T-cell (primary cell): ENCODE results near the gene PPIL6. TPM values are rescaled to one million over a fixed set of nuclear protein-coding genes. Genes with fewer than 3 reads are reported as not detected.

Source experiments
- ATAC-seq, 4 experiments: fragments of 200-7000 bp in 3 of 4; fragments of 150-1000 bp in 1 of 4; cut with Tn5 transposase; replicated peaks in 1 of 4; 1 replicate in 3 of 4; 2 replicates in 1 of 4; pipeline ENCODE4 v1.10.0; 2021; ENCODE audit warnings: moderate library complexity in 3 of 4, mild to moderate bottlenecking in 2 of 4, moderate number of reproducible peaks in 1 of 4
- CTCF ChIA-PET, 2 donors: fragments of 300-600 bp; sonication (Branson Sonifier 250); formaldehyde crosslinking; loops; one replicate each; lab custom pipeline; 2022; ENCODE audit warnings: antibody characterized with exemption in 2 of 2; lab: Charles Lee
- POLR2A ChIA-PET, 2 donors: fragments of 300-600 bp; sonication (Branson Sonifier 250); formaldehyde crosslinking; loops; one replicate each; lab custom pipeline; 2022; ENCODE audit warnings: antibody characterized with exemption in 2 of 2; lab: Charles Lee
- DNase-seq, 35 experiments: peaks; one replicate each; pipeline versions ENCODE4 v3.0.0 to v3.0.0-alpha.2; 2013 to 2023
- H3K27ac ChIP-seq: one replicate; pipeline ENCODE4 v1.5.1; 2013; ENCODE audit warnings: low read length
- H3K27me3 ChIP-seq, 2 experiments: replicated peaks in 1 of 2; 1 replicate in 1 of 2; 2 replicates in 1 of 2; pipeline versions ENCODE4 v1.6.1 to v1.7.0; 2013; ENCODE audit warnings: low read length in 1 of 2, mixed read lengths in 1 of 2; ENCODE audit not compliant: control insufficient read depth in 2 of 2, insufficient read depth in 2 of 2; ENCODE audit errors: extremely low read depth in 1 of 2
- H3K36me3 ChIP-seq, 2 donors: 1 replicate in 1 of 2; 2 replicates in 1 of 2; pipeline versions ENCODE4 v1.6.1 to v1.7.0; 2013; ENCODE audit warnings: low read length in 1 of 2; ENCODE audit not compliant: control insufficient read depth in 2 of 2, insufficient read depth in 1 of 2; ENCODE audit errors: extremely low read depth in 1 of 2
- H3K4me1 ChIP-seq, 2 experiments: 1 replicate in 1 of 2; 2 replicates in 1 of 2; pipeline versions ENCODE4 v1.6.1 to v1.7.0; 2013; ENCODE audit warnings: low read length in 2 of 2, mixed read lengths in 1 of 2; ENCODE audit not compliant: insufficient read depth in 2 of 2, control insufficient read depth in 1 of 2; ENCODE audit errors: extremely low read depth in 1 of 2
- H3K4me3 ChIP-seq, 2 donors: 1 replicate in 1 of 2; 2 replicates in 1 of 2; pipeline versions ENCODE4 v1.5.1 to v1.7.0; 2013; ENCODE audit warnings: mild to moderate bottlenecking in 2 of 2, low read length in 1 of 2, moderate library complexity in 1 of 2; ENCODE audit not compliant: control insufficient read depth in 1 of 2; ENCODE audit errors: extremely low read depth in 1 of 2
- H3K9me3 ChIP-seq: 2 replicates; pipeline ENCODE4 v1.7.0; 2013
- H3K27ac Mint-ChIP-seq, 2 donors: one replicate each; pipeline ENCODE4 v1.8.0; 2020 to 2021; ENCODE audit warnings: mild to moderate bottlenecking in 2 of 2, mixed read lengths in 2 of 2
- H3K27me3 Mint-ChIP-seq, 2 donors: one replicate each; pipeline ENCODE4 v1.8.0; 2021 to 2022; ENCODE audit warnings: mixed read lengths in 2 of 2
- H3K36me3 Mint-ChIP-seq: one replicate; pipeline ENCODE4 v1.8.0; 2021; ENCODE audit warnings: mixed read lengths
- H3K4me1 Mint-ChIP-seq, 3 donors: one replicate each; pipeline ENCODE4 v1.8.0; 2020 to 2022; ENCODE audit warnings: mixed read lengths in 3 of 3, mild to moderate bottlenecking in 1 of 3
- H3K4me3 Mint-ChIP-seq, 3 donors: one replicate each; pipeline ENCODE4 v1.8.0; 2020 to 2022; ENCODE audit warnings: mild to moderate bottlenecking in 3 of 3, mixed read lengths in 3 of 3, moderate library complexity in 3 of 3
- H3K9me3 Mint-ChIP-seq, 3 donors: one replicate each; pipeline ENCODE4 v1.8.0; 2020 to 2022; ENCODE audit warnings: mixed read lengths in 3 of 3
- WGBS: methylation state at CpG from one replicate; pipeline ENCODE4 v1.1.5; 2013; ENCODE audit warnings: missing lambda C conversion rate; ENCODE audit not compliant: insufficient coverage; 5-methylcytosine and 5-hydroxymethylcytosine counted together
- total RNA-seq, 35 experiments: library from RNA in 6 of 35; stranded (reverse) in 6 of 35; fragments of 120-200 nt in 1 of 35; gene quantifications; one replicate each; pipeline versions ENCODE4 v1.2.1 to v1.2.4 and lab custom pipeline; 2013 to 2026

PPIL6 gene
- total RNA-seq, 5 donors from 2014 or later (not counting 1 experiment from before 2014, with no cell fraction given) = 0.07 to 1.5 (median 0.38) TPM

DNA sequence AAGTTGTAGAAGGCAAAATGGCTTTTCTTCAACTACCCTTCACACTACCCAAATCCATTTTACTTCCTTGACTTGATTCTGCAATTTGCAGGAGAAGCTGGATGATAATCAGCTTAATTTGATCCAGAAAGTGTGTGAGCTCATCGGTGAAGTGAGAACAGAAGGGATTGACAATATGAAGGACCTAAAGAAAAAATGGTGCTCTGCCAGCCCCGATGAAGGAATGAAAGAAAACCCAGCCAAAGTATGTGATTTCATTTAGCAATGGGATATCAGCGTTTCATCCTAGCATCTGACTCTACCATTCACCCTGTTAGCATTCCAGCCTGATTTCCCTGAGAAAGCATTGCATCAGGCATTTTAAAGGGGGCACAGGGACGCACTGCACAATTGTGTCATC, 99.6 kb downstream of the PPIL6 start:
- ATAC-seq = no peak
- H3K4me3 ChIP-seq = no peak overlapping the region
- DNase-seq = no peak
- Mint-ChIP-seq H3K4me3 (no peak overlapping the region), H3K27ac (no peak overlapping the region), H3K36me3 (peaks cover 18% of the 10 kb centered on the region), H3K9me3 (no peaks in the 10 kb centered on the region), H3K27me3 (no peaks in the 10 kb centered on the region), H3K4me1 (peaks cover 0 to 1% (median 0%) of the 10 kb centered on the region in 3 donors)
- WGBS = 89% methylated on average over 3 of the region's 4 CpGs
- H3K4me1 ChIP-seq = no peaks in the 10 kb centered on the region
- H3K36me3 ChIP-seq = no peaks in the 10 kb centered on the region
- H3K9me3 ChIP-seq = no peaks in the 10 kb centered on the region
- ChIA-PET POLR2A (no interaction called here), CTCF (no interaction called here)
- no peak overlapping the region for H3K27ac ChIP-seq
- no peaks in the 10 kb centered on the region for H3K27me3 ChIP-seq

Other genes starting within 250 kb of the PPIL6 start
- gene CD164, start 58.2 kb downstream of the PPIL6 start, total RNA-seq = 100 to 1,000 TPM; 194 to 212 (median 201) TPM
- gene SMPD2, start 96 bp upstream of the PPIL6 start, total RNA-seq = 10 to 100 TPM; 21.1 to 36.7 (median 23.7) TPM
- gene MICAL1, start 15.1 kb upstream of the PPIL6 start, total RNA-seq = 100 to 1,000 TPM in 1 of 5 donors, 10 to 100 TPM in 4; 81.9 to 108 (median 89.5) TPM
- 10 to 100 TPM; 14.1 to 21.2 (median 19.5) TPM for gene ZBTB24, start 42.6 kb upstream of the PPIL6 start, total RNA-seq